Eye (tissue), 1 donor: ENCODE data around the gene AGT.
"Not testable (repeated sequence)": the region's sequence is repeated elsewhere in the genome, so short reads cannot be mapped to it uniquely, and the experiment has no call there.

ENCODE experiments used
- DNase-seq: peaks from one replicate; pipeline ENCODE4 v3.0.0-alpha.2; 2015

The AGT gene

GRCh38 chr1:230706887-230707731 lies 6.8 kb downstream of the AGT start:
- DNase-seq, result no peak

GRCh38 chr1:230706020-230706699 lies 7.8 kb downstream of the AGT start:
- DNase-seq, result no peak

GRCh38 chr1:230705289-230706019 lies 8.5 kb downstream of the AGT start:
- no peak for DNase-seq

DNA sequence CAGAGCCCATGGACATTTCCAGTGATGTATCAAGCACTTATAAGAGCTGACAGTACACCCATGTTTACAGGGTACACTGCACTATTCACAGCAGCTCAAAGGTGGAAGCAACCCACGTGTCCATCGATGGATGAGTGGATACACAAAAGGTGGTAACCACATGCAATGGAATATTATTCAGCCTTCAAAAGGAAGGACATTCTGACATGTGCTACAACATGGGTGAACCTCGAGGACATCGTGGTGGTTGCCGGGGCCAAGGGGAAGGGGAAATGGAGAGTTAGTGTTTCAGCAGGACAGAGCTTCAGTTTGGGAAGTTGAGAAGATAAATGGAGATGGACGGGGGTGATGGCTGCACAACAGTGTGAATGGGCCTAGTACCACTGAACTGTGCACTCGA lies 9.1 kb downstream of the AGT start:
- no peak for DNase-seq

DNA sequence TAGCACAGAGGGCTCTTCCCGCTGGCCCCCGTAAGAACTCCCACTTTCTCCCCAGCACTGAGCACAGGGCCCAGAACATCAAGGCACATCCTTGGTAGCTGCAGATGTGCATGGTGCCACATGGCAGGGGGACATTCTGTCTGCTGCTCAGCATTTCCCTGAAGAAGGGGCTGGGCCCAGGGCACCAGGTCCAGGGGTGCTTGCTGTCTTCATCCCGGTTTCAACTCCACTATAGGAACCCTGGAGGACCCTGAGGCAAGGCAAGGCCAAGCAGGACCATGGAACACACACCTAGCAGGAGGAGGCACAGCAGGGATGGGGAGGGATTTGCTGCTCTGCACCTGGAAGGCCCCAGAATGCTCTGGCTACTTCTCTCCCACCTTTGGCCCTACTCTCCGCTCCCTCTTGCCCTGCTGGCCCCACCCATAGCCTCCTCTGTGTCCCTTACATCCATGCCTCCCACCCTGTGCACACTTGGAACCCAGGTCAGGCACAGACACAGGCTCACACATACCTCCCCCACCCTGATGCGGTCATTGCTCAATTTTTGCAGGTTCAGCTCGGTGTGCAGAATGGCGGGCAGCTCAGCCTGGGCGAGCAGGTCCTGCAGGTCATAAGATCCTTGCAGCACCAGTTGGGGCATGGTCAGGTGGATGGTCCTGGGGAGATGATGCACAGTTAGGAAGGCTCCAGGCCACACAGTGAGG lies 10.1 kb downstream of the AGT start:
- no peak for DNase-seq

- peak; percentile 30 for DNase-seq
Observed at GRCh38 chr1:230702934-230703678, 10.8 kb downstream of the AGT start.

DNA sequence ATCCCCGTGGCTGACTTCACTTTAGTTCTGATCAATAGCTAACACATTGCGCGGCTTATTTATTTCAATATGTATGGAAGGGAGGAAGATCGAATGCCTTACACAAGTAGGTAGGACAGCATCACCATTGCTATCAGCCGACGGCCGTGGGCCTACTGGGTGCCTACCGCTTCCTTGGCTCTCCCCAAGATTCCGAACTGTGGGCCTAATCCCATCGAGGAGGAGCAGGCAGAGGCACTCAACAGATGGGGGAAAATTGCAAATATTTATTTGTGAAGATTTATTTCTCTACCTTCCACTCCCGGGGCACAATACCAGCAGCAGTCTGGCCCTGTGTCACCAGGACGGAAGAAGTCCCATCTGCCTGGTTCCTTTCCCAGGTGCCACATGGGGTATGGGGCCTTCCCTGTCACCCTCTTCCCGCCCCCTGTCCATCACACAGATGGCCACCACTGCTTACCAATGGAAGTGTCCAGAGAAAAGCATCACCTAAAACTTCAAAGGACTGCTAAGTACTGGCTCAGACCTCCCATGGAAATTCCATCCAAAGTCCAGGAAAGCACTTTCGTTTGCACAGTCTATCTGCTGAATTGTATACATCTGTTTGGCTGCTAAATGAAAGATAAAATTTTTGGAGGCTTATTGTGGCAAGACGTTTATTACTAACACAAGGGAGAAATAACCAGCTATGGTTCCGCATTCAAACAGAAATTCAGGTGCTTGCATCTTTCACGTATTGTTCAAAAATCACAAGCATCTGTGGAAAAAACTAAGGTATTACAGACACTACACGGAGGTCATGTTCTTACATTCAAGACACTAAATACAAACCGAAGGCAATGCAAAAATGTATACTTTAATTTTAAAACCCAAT lies 11.8 kb downstream of the AGT start:
- DNase-seq, result no peak

DNA sequence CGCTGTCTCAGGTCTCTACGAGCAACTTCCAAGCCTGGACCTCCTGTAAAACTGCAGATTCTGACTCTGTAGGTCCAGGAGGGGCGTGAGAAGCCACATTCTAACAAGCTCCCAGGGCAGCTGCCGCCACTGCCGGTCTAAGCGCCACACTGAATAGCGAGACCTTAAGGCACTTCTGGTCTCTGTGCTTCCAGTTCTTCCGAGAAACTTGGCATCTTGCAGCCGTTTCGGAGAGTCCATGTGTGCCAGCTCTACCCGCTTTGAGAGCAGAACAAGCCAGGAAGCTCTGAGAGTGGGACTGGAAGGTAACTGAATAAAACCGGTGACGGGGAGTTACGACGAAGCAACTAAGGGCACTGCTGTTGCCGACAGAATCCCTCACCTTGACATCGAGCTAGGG lies 12.5 kb downstream of the AGT start:
- no peak for DNase-seq

DNA sequence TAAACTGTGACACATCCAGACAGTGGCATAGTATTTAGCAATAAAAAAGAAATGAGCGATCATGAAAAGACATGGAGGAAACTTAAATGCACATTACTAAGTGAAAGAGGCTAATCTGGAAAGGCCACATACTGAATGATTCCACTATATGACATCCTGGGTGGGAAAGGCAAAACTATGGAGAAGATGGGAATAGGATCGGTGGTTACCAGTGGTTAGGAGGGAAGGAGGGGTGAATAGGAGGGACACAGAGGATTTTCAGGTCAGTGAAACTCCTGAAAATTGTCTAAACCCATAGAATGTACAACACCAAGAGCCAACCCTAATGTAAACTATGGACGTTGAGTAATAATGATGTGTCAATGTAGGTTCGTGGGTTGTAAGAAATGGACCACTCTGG lies 13.8 kb downstream of the AGT start:
- no peak for DNase-seq

DNA sequence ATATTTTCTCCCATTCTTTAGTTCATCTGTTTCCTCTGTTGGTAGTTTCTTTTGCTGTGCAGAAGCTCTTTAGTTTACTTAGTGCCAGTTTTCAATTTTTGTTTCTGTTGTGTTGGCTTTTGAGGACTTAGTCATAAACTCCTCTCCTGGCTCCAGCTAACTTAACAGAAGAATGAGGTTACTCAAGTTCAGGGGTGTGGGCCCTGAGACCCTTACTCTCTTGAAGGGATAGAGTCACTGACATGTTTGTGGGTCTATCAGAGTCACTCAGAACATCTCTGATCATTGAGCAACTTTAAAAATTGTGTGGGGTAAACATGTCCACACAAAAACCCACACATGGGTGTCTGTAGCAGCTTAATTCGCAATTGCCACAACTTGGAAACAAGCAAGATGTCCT lies 14.2 kb downstream of the AGT start:
- no peak for DNase-seq

- DNase-seq, result not testable (repeated sequence)
Observed at GRCh38 chr1:230698964-230699363, 15.0 kb downstream of the AGT start.

DNA sequence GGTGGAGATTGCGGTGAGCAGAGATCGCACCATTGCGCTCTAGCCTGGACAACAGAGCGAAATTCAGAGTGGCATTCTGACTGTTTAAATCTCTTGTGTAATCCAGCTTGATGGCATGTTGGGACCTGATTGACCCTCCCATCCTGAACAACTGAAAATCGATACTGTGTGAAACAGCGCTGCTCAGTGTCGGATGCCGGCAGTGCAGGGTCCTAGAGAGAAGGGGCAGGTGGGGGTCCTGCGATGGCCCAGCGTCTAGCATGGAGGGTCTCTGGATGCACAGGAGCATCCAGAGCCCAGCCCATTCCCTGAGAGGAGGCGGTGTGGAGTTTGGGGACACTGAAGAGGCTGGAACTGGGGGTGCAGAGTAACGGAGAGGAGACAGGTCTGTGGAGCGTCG lies 15.8 kb downstream of the AGT start:
- no peak for DNase-seq

- DNase-seq, result no peak
Observed at GRCh38 chr1:230696722-230697437, 17.0 kb downstream of the AGT start.

DNA sequence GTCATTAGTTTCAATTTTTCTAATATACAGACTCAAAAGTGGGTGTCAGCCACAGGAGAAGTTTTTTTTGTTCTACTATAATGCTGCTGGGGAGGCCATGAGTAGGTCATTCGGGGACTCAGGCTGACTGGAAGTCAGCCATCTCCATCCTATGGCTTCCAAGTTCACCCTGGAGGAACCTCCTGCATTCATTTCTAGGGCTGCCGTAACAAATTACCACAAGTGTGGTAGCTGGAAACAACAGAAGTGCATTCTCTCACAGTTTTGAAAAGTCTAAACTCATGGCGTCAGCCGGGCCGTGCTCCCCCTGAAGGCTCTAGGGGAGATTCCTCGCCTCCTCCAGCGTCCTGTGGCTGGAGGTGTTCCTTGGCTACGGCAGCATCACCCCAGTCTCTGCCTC lies 17.7 kb downstream of the AGT start:
- DNase-seq, result no peak

- no peak for DNase-seq
Observed at GRCh38 chr1:230694991-230695390, 18.9 kb downstream of the AGT start.

DNA sequence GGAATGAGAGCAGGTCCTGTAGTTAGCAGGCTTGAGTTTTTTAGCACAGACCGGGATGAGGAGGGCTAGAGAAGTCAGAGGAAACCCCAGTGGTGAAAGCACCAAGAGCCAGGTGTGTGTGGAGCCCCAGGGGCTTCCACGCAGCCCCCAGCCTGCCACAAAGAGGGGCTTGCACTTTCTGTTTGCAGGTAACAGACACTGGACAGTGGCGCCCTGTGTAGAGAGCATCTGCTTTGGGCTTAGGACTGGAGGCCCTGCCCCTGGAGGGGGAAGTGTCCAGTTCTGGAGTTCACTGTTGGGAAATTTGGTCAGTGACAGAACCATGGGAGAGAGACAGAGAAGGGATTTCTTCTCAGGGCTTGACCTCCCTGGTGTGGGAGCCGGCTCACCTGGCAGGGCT lies 19.5 kb downstream of the AGT start:
- no peak for DNase-seq

DNA sequence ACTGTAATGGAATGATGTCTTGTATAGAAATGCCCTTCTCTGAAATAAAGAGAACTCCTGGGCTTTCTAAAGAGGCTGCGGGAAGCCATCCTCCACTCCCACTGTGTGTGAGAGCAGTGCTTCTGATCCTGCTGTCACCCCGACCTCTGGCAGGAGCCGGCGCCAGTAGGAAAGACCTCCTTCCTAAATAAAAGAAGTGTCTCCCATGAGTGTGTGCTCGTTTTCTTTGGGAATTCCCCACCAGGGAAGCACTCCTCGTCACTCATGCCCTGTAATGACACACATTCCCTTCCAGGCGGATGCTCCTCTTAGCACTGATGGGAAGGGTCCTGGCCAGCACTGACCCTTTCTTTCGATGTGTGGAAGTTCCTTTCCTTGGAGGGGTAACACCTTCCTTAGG lies 20.1 kb downstream of the AGT start:
- DNase-seq, result no peak

DNA sequence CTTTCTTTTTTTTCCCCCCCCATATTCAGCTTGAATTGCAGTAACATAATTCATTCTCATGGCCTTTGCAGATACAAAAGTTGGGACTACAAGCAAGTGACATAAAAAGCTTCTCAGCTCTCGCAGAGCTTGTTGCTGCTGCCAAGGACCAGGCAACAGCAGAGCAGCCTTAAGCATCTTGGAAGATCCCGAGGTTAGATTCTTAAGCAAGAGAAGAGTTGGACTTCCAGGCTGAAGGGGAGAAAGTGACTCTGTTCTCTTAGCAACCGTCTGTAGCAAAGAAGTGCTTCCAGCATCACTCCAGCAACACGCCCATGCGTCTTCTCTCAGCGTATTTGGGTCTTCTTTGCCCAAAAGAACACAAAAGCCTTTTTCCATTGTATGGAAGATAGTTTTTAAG lies 20.7 kb downstream of the AGT start:
- no peak for DNase-seq

DNA sequence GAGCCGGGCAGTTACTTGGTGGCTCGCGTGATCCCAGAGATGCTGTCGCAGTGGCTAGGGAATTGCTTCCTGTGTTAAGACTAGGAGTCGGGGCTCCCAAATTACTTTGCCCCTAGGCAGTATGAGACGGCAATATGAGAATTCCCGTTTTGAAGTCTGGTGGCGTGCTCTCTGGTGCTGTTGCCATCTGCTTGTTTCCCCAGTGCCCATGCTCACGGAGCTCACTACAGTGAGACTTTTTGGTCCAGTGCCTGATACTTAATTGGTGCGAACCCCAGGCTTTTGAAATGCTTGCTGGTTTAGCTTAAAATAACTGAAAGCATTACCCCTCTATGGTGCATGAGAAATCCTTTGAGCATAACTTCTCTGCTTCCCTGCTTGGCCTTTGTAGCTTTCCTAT lies 22.3 kb downstream of the AGT start:
- DNase-seq, result no peak

GRCh38 chr1:230690101-230690500 lies 23.8 kb downstream of the AGT start:
- DNase-seq, result no peak

DNA sequence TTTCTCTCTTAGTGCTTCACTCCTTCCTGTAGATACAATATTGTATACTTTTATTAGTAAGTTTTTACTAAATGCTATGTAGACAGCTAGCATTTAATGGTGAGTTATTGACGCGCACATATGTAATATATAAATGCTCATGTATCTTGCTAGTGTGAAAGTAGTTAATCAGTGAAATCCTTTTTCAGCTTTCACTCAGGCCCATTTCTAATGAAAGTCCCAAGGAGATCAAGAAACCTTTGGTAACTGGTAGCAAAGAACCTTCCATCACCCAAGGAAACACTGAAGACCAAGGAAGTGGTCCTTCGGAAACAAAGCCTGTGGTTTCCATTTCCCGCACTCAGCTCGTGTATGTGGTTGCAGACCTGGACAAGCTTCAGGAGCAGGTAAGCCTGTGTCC lies 27.2 kb downstream of the AGT start:
- DNase-seq, result no peak
